NCI-H2196 (cell line): ENCODE results near the gene POTEF.
"Not testable (repeated sequence)": the region's sequence is repeated elsewhere in the genome, so short reads cannot be mapped to it uniquely, and the experiment has no call there.

Experiments
- DNase-seq: peaks from one replicate; lab custom pipeline; 2025; ENCODE audit not compliant: unreplicated experiment; lab: John Stamatoyannopoulos, UW

The POTEF gene

GRCh38 chr2:130135692-130136541, 6.9 kb upstream of the POTEF start:
- no peak for DNase-seq

- DNase-seq = not testable (repeated sequence)
Observed at GRCh38 chr2:130128464-130128863, 558 bp downstream of the POTEF start.

GRCh38 chr2:130127726-130128125, 1.3 kb downstream of the POTEF start:
- DNase-seq = not testable (repeated sequence)

DNA sequence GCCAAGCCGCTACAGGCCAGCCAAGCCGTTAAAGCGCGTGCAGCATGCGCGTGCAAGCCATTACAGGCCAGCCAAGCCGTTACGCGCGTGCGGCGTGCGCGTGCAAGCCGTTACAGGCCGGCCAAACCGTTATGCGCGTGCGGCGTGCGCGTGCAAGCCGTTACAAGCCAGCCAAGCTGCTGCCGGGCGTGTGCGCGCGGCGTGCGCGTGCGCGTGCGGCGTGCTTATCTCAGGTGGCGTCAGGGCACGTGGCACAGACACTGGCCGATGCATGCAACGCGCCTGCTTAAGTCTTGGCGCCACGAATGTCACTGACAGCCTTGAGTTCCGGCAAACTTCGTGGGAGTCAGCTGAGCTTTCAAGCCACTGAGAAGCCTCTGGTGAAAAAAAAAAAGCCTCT, 8.1 kb downstream of the POTEF start:
- not testable (repeated sequence) for DNase-seq

DNA sequence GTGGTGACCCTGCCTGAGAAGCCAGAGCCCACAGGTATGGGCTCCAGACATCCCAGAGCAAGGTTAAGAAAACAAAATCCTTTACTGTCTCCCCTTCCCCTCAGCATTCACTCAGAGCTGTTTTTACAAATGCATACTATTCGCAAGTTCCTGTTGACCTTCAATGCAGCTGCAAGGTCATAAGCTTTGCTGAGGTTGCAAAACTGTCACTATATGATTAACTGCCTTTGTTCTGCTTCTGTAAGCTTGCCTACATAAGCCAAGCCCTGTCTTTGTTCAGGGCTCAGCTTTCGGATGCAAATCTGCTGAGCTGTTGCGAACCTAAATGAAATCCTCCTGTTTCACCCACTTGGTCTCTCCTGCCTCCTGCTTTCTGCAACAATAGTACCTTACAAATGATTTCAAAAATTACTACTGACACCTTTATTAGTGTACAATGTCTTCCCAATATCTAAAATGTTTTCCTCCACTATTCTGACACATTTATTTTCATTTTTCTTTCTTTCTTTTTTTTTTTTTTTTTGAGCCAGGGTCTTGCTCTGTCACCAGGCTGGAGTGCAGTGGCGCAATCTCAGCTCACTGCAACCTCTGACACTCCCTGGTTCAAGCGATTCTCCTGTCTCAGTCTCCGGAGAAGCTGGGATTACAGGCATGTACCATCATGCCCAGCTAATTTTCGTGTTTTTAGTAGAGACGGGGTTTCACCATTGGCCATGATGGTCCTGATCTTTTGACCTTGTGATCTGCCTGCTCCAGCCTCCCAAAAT, 26.2 kb downstream of the POTEF start:
- not testable (repeated sequence) for DNase-seq

GRCh38 chr2:130062645-130063044, 66.4 kb downstream of the POTEF start:
- DNase-seq = not testable (repeated sequence)

DNA sequence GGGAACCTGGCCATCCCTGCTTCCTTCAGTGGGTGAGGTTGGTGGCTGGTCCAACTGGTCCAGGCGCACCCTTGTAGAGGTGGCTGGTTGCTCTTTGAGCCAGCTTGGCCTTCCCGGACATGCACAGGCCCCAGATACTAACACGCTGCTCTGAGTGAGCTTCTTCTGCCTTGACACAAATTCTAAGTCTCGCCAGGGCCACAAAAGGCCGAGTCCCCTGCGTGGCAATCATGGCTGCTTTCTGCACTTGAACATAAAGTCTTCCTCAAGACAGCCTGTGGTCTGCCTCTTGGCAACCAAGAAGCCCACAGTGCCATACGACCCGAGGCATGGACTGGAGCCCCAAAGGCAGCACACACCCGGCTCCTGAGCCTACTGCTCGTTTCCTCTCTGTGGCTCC, 69.0 kb downstream of the POTEF start:
- not testable (repeated sequence) for DNase-seq

DNA sequence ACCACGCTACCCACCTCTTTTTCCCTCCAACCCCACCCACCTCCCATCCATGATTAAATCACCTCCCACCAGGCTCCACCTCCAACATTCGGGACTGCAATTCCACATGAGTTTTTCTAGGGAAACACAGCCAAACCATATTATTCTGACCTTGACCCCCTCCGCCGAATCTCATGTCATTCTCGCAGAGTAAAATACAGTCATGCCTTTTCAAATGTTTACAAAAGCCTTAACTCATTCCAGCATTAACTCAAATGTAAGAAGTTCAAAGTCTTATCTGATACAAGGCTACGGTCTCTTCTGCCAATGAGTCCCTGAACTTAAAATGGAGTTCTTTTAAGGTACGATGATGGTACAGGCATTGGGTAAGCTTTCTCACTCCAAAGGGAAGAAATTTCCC, 72.7 kb downstream of the POTEF start:
- DNase-seq = not testable (repeated sequence)

- not testable (repeated sequence) for DNase-seq
Observed at GRCh38 chr2:130053217-130053911, 75.7 kb downstream of the POTEF start.

DNA sequence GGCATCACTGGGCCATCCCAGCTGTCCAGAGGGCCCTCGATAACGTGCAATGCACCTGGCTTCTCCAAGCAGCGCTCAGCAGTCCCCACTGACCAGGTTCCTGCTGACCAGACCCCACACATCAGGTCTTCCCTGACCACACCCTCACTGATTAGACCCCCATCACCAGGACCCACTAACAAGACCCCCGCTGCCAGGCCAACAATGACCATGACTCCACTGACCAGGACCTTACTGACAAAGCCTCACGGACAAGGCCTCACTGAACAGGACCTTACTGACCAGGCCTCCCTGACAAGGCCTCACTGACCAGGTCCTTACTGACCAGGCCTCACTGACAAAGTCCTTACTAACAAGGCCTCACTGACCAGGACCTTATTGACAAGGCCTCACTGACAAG, 76.6 kb downstream of the POTEF start:
- not testable (repeated sequence) for DNase-seq

DNA sequence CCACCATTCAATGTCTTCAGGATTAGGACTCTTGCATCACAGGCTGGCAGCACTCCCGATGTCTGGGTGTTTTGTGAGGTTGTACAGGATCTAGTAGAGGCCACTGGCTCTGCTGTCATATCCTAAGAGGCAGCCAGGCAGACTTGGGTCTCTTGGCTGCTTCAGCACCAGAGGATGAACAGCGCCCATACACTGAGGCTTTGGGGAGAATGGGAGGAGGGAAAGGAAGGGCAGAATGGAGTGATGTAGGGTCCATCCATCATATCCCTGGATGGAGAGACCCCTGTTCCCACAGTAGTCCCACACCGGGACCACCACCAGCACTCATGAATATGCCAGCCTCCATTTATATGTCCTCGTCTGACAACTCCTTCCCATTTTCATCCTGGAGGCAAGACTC, 80.6 kb downstream of the POTEF start:
- not testable (repeated sequence) for DNase-seq

GRCh38 chr2:130038265-130038603, 90.8 kb downstream of the POTEF start:
- not testable (repeated sequence) for DNase-seq

- not testable (repeated sequence) for DNase-seq
Observed at GRCh38 chr2:130025931-130026330, 103.1 kb downstream of the POTEF start.
